IMR-90 (cell line): ENCODE data around the gene XPR1. TPM values are rescaled to one million over a fixed set of nuclear protein-coding genes. Genes with fewer than 3 reads are reported as not detected.

Experiments used
- ATAC-seq: fragments of 200-7000 bp; cut with Tn5 transposase; 2 replicates; pipeline ENCODE4 v1.9.1; 2020; ENCODE audit warnings: low read depth, mild to moderate bottlenecking, moderate library complexity
- BruUV-seq: library from RNA; stranded (reverse); fragments of 400-500 nt; replicated peaks from 2 replicates; lab custom pipeline; 2021; lab: Mats Ljungman, UMichigan
- CTCF ChIA-PET: fragments of 300-600 bp; formaldehyde crosslinking; extraction: SDS; loops from one replicate; lab custom pipeline; 2021; ENCODE audit warnings: antibody characterized with exemption; lab: Yijun Ruan, JAX
- POLR2A ChIA-PET: fragments of 300-600 bp; sonication (Branson Sonifier 250); formaldehyde crosslinking; loops from one replicate; lab custom pipeline; 2022; ENCODE audit warnings: antibody characterized with exemption; ENCODE audit not compliant: unreplicated experiment; lab: Charles Lee
- DNase-seq: peaks from one replicate; pipeline ENCODE4 v3.0.0; 2013
- H2AFZ ChIP-seq: replicated peaks from 2 replicates; pipeline ENCODE3; 2013; ENCODE audit warnings: low read length, mild to moderate bottlenecking; ENCODE audit not compliant: poor library complexity
- H2AK5ac ChIP-seq: 2 replicates; pipeline ENCODE4 v1.6.1; 2013; ENCODE audit warnings: low read depth, low read length, inconsistent platforms
- H2AK9ac ChIP-seq: replicated peaks from 2 replicates; pipeline ENCODE3; 2013; ENCODE audit warnings: mild to moderate bottlenecking, low read depth, low read length, moderate library complexity; ENCODE audit not compliant: poor library complexity
- H2BK120ac ChIP-seq: 2 replicates; pipeline ENCODE4 v1.6.1; 2013; ENCODE audit warnings: low read depth, low read length, inconsistent platforms
- H2BK15ac ChIP-seq: 3 replicates; pipeline ENCODE4 v1.6.1; 2013; ENCODE audit warnings: low read depth, low read length, inconsistent platforms
- H2BK20ac ChIP-seq: 2 replicates; pipeline ENCODE4 v1.6.1; 2013; ENCODE audit warnings: low read depth, mild to moderate bottlenecking, inconsistent platforms, low read length, moderate library complexity
- H2BK5ac ChIP-seq: 2 replicates; pipeline ENCODE4 v1.6.1; 2013; ENCODE audit warnings: mild to moderate bottlenecking, low read depth, low read length, inconsistent platforms; ENCODE audit not compliant: poor library complexity, severe bottlenecking
- H3K14ac ChIP-seq: replicated peaks from 2 replicates; pipeline ENCODE4 v1.6.1; 2013; ENCODE audit warnings: low read depth, low read length, inconsistent platforms
- H3K18ac ChIP-seq: 2 replicates; pipeline ENCODE4 v1.6.1; 2013; ENCODE audit warnings: low read depth, low read length, control low read depth
- H3K23ac ChIP-seq: 2 replicates; pipeline ENCODE4 v1.6.1; 2013; ENCODE audit warnings: low read depth, low read length, inconsistent platforms
- H3K27ac ChIP-seq: 2 replicates; pipeline ENCODE4 v1.5.1; 2013; ENCODE audit warnings: mild to moderate bottlenecking, control low read depth, low read length; ENCODE audit not compliant: insufficient read depth
- H3K27me3 ChIP-seq: 2 replicates; pipeline ENCODE4 v1.6.1; 2013; ENCODE audit warnings: low read length; ENCODE audit not compliant: control insufficient read depth, insufficient read depth
- H3K36me3 ChIP-seq: 2 replicates; pipeline ENCODE4 v1.6.1; 2013; ENCODE audit warnings: low read length, mixed read lengths; ENCODE audit not compliant: control insufficient read depth, insufficient read depth
- H3K4ac ChIP-seq: 2 replicates; pipeline ENCODE4 v1.6.1; 2013; ENCODE audit warnings: low read depth, low read length, inconsistent platforms
- H3K4me1 ChIP-seq: 2 replicates; pipeline ENCODE4 v1.6.1; 2013; ENCODE audit warnings: low read length, mixed read lengths; ENCODE audit not compliant: control insufficient read depth, insufficient read depth
- H3K4me2 ChIP-seq: 2 replicates; pipeline ENCODE4 v1.6.1; 2013; ENCODE audit warnings: low read depth, mild to moderate bottlenecking, control low read depth, low read length, moderate library complexity
- H3K4me3 ChIP-seq: 2 replicates; pipeline ENCODE4 v1.5.1; 2013; ENCODE audit warnings: low read depth, mild to moderate bottlenecking, control low read depth, low read length, moderate library complexity; ENCODE audit not compliant: insufficient read depth
- H3K56ac ChIP-seq: 2 replicates; pipeline ENCODE4 v1.6.1; 2013; ENCODE audit warnings: low read length, inconsistent platforms; ENCODE audit not compliant: insufficient read depth; ENCODE audit errors: extremely low read depth
- H3K79me1 ChIP-seq, 2 experiments: 2 replicates each; pipeline ENCODE4 v1.6.1; 2013; ENCODE audit warnings: low read length in 2 of 2, inconsistent platforms in 1 of 2, low read depth in 1 of 2
- H3K9ac ChIP-seq: 2 replicates; pipeline ENCODE4 v1.6.1; 2013; ENCODE audit warnings: low read depth, low read length, control low read depth
- H3K9me1 ChIP-seq: 2 replicates; pipeline ENCODE4 v1.6.1; 2013; ENCODE audit warnings: low read length, inconsistent platforms; ENCODE audit not compliant: insufficient read depth
- H3K9me3 ChIP-seq: 2 replicates; pipeline ENCODE4 v1.6.1; 2013; ENCODE audit warnings: low read length; ENCODE audit not compliant: control insufficient read depth, insufficient read depth
- H4K20me1 ChIP-seq: 2 replicates; pipeline ENCODE4 v1.6.1; 2013; ENCODE audit warnings: low read length, inconsistent platforms; ENCODE audit not compliant: insufficient read depth
- H4K5ac ChIP-seq: 2 replicates; pipeline ENCODE4 v1.6.1; 2013; ENCODE audit warnings: mild to moderate bottlenecking, low read depth, low read length, control low read depth
- H4K8ac ChIP-seq, 2 experiments: 2 replicates each; pipeline ENCODE4 v1.6.1; 2013; ENCODE audit warnings: low read depth in 2 of 2, low read length in 2 of 2, control low read depth in 1 of 2, inconsistent platforms in 1 of 2
- H4K91ac ChIP-seq: 2 replicates; pipeline ENCODE4 v1.6.1; 2013; ENCODE audit warnings: low read depth, low read length, inconsistent platforms; ENCODE audit not compliant: insufficient read depth
- BHLHE40 ChIP-seq: fragments of 150-350 bp; IDR thresholded peaks from 2 replicates; pipeline ENCODE4 v1.6.1; 2016; ENCODE audit warnings: mild to moderate bottlenecking, low read depth, low read length
- CEBPB ChIP-seq: IDR thresholded peaks from 2 replicates; pipeline ENCODE4 v1.6.1; 2012; ENCODE audit warnings: low read depth, low read length, improper control_type of control experiment
- CHD1 ChIP-seq: IDR thresholded peaks from 2 replicates; pipeline ENCODE4 v1.6.1; 2012; ENCODE audit warnings: low read depth, low read length, improper control_type of control experiment
- CTCF ChIP-seq: conservative IDR thresholded peaks from 2 replicates; pipeline ENCODE4 v1.5.1; 2012; ENCODE audit warnings: mild to moderate bottlenecking, low read depth, low read length, improper control_type of control experiment
- ELK1 ChIP-seq: fragments of 150-350 bp; IDR thresholded peaks from 2 replicates; pipeline ENCODE4 v1.6.1; 2016; ENCODE audit warnings: low read depth, mild to moderate bottlenecking, low read length, moderate library complexity, borderline replicate concordance
- FOS ChIP-seq: fragments of 150-350 bp; IDR thresholded peaks from 2 replicates; pipeline ENCODE4 v1.6.1; 2016; ENCODE audit warnings: low read depth, low read length
- MAFK ChIP-seq: IDR thresholded peaks from 2 replicates; pipeline ENCODE4 v1.6.1; 2012; ENCODE audit warnings: low read depth, low read length, improper control_type of control experiment
- MAZ ChIP-seq: IDR thresholded peaks from 2 replicates; pipeline ENCODE4 v1.6.1; 2012; ENCODE audit warnings: low read depth, mild to moderate bottlenecking, low read length, improper control_type of control experiment, moderate library complexity, borderline replicate concordance
- MXI1 ChIP-seq: IDR thresholded peaks from 2 replicates; pipeline ENCODE4 v1.6.1; 2012; ENCODE audit warnings: low read depth, mild to moderate bottlenecking, low read length, moderate library complexity, borderline replicate concordance
- NFE2L2 ChIP-seq: fragments of 150-350 bp; IDR thresholded peaks from 2 replicates; pipeline ENCODE4 v1.6.1; 2016; ENCODE audit warnings: low read depth, mild to moderate bottlenecking, low read length
- POLR2A ChIP-seq: IDR thresholded peaks from 2 replicates; pipeline ENCODE4 v1.6.1; 2012; ENCODE audit warnings: mild to moderate bottlenecking, low read depth, low read length
- RAD21 ChIP-seq: IDR thresholded peaks from 2 replicates; pipeline ENCODE4 v1.6.1; 2012; ENCODE audit warnings: low read length, improper control_type of control experiment
- RCOR1 ChIP-seq: IDR thresholded peaks from 2 replicates; pipeline ENCODE4 v1.6.1; 2012; ENCODE audit warnings: mild to moderate bottlenecking, low read length, improper control_type of control experiment; ENCODE audit not compliant: insufficient replicate concordance
- RFX5 ChIP-seq: IDR thresholded peaks from 2 replicates; pipeline ENCODE4 v1.8.0; 2012; ENCODE audit warnings: low read depth, mild to moderate bottlenecking, low read length, moderate library complexity
- SMC3 ChIP-seq: fragments of 150-350 bp; IDR thresholded peaks from 2 replicates; pipeline ENCODE4 v1.6.1; 2016; ENCODE audit warnings: low read depth, mild to moderate bottlenecking, antibody characterized with exemption, low read length, moderate library complexity
- USF2 ChIP-seq: fragments of 150-350 bp; IDR thresholded peaks from 2 replicates; pipeline ENCODE4 v1.6.1; 2017; ENCODE audit warnings: mild to moderate bottlenecking, antibody characterized with exemption, low read length, low read depth
- WGBS, 2 experiments: methylation state at CpG; one replicate each; pipeline versions ENCODE4 v1.1.5 to v1.1.7; 2013; ENCODE audit warnings: missing lambda C conversion rate in 2 of 2; ENCODE audit not compliant: insufficient read length in 1 of 2; ENCODE audit errors: extremely low coverage in 2 of 2; 5-methylcytosine and 5-hydroxymethylcytosine counted together
- dilution Hi-C: fragments of 300-500 bp; cut with HindIII; formaldehyde crosslinking; loops from one replicate; pipeline ENCODE4 v1.14.3; 2018; ENCODE audit warnings: low sequenced_read_pairs; ENCODE audit not compliant: unreplicated experiment
- in situ Hi-C: fragments of 300-500 bp; cut with MboI; formaldehyde crosslinking; loops from 3 replicates; pipeline ENCODE4 v1.14.3; 2019; ENCODE audit warnings: low sequenced_read_pairs, inconsistent platforms, mixed read lengths
- intact Hi-C: fragments of 100-400 bp; cut with micrococcal nuclease; formaldehyde crosslinking; loops from 2 replicates; pipeline ENCODE4 v1.10.0; 2022
- polyA plus RNA-seq, 3 experiments: library from polyadenylated mRNA; depleted of rRNA; stranded (reverse); fragments of >200 nt; gene quantifications; 2 replicates each; pipeline ENCODE4 v1.2.3, GENCODE V29; 2012; ENCODE audit warnings: low replicate concordance in 1 of 3
- total RNA-seq: library from RNA; depleted of rRNA; stranded (reverse); fragments of >200 nt; gene quantifications from 2 replicates; pipeline ENCODE4 v1.2.3, GENCODE V29; 2012

The XPR1 gene
- total and polyA plus RNA-seq, 2 of the 4 experiments (the other 2 are of a cell fraction): 11.8 to 25.1 TPM

GRCh38 chr1:180732866-180733265 is 101.0 kb downstream of the XPR1 start:
- Histone ChIP-seq H3K18ac (no peak overlapping the region), H3K4me2 (no peak overlapping the region), H4K5ac (no peak overlapping the region), H3K79me1 (peaks cover 15 to 19% of the 10 kb centered on the region in 2 experiments; a peak in 3 of 4 replicates), H4K8ac (no peak overlapping the region), H3K4ac (no peak overlapping the region), H3K56ac (no peak overlapping the region), H3K14ac (no peak overlapping the region), H3K4me1 (no peaks in the 10 kb centered on the region), H2BK15ac (no peak overlapping the region), H2AFZ (no peak overlapping the region), H2BK20ac (no peak overlapping the region), H3K27ac (no peak overlapping the region), H4K20me1 (peaks cover 4% of the 10 kb centered on the region; the same call in 1 of the 2 replicates), H2AK5ac (no peak overlapping the region), H2BK120ac (no peak overlapping the region), H3K27me3 (no peaks in the 10 kb centered on the region), H4K91ac (no peak overlapping the region), H3K9ac (no peak overlapping the region), H3K23ac (no peak overlapping the region), H2BK5ac (no peak overlapping the region), H3K4me3 (no peak overlapping the region), H3K9me1 (no peaks in the 10 kb centered on the region), H3K9me3 (peaks cover 15% of the 10 kb centered on the region), H2AK9ac (no peak overlapping the region), H3K36me3 (no peaks in the 10 kb centered on the region)
- dilution Hi-C loops: no loop called here
- ChIA-PET CTCF (no interaction called here), POLR2A (no interaction called here)
- DNase-seq (no peak), ATAC-seq (no peak)
- no TSS peak for BruUV-seq
- TF ChIP-seq RFX5 (no peak), MAZ (no peak), SMC3 (no peak), CTCF (no peak), CEBPB (no peak), ELK1 (no peak), USF2 (no peak), RAD21 (no peak), NFE2L2 (no peak), RCOR1 (no peak), MXI1 (no peak), POLR2A (no peak), BHLHE40 (no peak), CHD1 (no peak), FOS (no peak), MAFK (no peak)
- intact Hi-C loops: no loop called here
- in situ Hi-C loops: no loop called here
- WGBS, 2 experiments: 95% methylated on average over 12 of the region's 14 CpGs; no CpG with 5 or more reads in 1 of the 2 experiments
